Measurements from ENCODE around the gene RGS7.

DNA sequence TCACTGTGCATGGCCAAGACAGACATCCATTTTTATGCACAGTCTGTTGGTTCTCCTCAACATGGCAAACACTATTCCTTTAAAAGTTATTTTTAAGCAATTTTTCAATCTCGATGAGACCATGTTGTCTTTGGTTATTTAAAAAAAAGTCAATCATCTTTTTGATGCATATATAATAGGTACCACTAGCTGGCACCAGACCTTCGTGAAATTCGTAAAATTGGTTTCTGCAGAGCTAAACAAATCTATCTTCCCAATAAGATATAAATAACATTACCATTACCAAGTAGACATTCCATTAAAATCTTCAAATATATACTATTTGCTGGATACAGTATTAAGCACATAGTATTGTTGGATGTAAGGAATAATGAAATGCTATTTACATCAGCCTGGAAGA is 525.1 kb downstream of the RGS7 start:
- TF ChIP-seq, protein P1, sequence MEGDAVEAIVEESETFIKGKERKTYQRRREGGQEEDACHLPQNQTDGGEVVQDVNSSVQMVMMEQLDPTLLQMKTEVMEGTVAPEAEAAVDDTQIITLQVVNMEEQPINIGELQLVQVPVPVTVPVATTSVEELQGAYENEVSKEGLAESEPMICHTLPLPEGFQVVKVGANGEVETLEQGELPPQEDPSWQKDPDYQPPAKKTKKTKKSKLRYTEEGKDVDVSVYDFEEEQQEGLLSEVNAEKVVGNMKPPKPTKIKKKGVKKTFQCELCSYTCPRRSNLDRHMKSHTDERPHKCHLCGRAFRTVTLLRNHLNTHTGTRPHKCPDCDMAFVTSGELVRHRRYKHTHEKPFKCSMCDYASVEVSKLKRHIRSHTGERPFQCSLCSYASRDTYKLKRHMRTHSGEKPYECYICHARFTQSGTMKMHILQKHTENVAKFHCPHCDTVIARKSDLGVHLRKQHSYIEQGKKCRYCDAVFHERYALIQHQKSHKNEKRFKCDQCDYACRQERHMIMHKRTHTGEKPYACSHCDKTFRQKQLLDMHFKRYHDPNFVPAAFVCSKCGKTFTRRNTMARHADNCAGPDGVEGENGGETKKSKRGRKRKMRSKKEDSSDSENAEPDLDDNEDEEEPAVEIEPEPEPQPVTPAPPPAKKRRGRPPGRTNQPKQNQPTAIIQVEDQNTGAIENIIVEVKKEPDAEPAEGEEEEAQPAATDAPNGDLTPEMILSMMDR (IDR thresholded peaks at IDR 0.05), result peak; percentile 38; the same call in 1 of the 2 replicates
- TF ChIP-seq POLR2AphosphoS5 (IDR thresholded peaks at IDR 0.05; ENCODE audit: low read depth, low read length) (no peak), SIN3A (IDR thresholded peaks at IDR 0.05; ENCODE audit: borderline replicate concordance, insufficient read depth, low read depth, low read length) (no peak), TCF7L2 (IDR thresholded peaks at IDR 0.05; ENCODE audit: low read depth, low read length) (no peak)
- TF ChIP-seq, protein P2, sequence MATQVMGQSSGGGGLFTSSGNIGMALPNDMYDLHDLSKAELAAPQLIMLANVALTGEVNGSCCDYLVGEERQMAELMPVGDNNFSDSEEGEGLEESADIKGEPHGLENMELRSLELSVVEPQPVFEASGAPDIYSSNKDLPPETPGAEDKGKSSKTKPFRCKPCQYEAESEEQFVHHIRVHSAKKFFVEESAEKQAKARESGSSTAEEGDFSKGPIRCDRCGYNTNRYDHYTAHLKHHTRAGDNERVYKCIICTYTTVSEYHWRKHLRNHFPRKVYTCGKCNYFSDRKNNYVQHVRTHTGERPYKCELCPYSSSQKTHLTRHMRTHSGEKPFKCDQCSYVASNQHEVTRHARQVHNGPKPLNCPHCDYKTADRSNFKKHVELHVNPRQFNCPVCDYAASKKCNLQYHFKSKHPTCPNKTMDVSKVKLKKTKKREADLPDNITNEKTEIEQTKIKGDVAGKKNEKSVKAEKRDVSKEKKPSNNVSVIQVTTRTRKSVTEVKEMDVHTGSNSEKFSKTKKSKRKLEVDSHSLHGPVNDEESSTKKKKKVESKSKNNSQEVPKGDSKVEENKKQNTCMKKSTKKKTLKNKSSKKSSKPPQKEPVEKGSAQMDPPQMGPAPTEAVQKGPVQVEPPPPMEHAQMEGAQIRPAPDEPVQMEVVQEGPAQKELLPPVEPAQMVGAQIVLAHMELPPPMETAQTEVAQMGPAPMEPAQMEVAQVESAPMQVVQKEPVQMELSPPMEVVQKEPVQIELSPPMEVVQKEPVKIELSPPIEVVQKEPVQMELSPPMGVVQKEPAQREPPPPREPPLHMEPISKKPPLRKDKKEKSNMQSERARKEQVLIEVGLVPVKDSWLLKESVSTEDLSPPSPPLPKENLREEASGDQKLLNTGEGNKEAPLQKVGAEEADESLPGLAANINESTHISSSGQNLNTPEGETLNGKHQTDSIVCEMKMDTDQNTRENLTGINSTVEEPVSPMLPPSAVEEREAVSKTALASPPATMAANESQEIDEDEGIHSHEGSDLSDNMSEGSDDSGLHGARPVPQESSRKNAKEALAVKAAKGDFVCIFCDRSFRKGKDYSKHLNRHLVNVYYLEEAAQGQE (IDR thresholded peaks at IDR 0.05; ENCODE audit: insufficient read depth in 1 of 2, low read depth in 2 of 2, low read length in 1 of 2), result no peak
